NCI-H2196 (cell line): Measurements from ENCODE around the gene TMEM45B.
"Not testable (repeated sequence)": the region's sequence is repeated elsewhere in the genome, so short reads cannot be mapped to it uniquely, and the experiment has no call there.

Experiments used
- DNase-seq: peaks from one replicate; lab custom pipeline; 2025; ENCODE audit not compliant: unreplicated experiment; lab: John Stamatoyannopoulos, UW

The TMEM45B gene

GRCh38 chr11:129815596-129816461 lies at the start of gene TMEM45B:
Gene TMEM45B, plus strand, starts transcription at chr11:129815848. Its CDS starts 36,635 bp downstream, at chr11:129852483.
- DNase-seq = peak; percentile 73

DNA sequence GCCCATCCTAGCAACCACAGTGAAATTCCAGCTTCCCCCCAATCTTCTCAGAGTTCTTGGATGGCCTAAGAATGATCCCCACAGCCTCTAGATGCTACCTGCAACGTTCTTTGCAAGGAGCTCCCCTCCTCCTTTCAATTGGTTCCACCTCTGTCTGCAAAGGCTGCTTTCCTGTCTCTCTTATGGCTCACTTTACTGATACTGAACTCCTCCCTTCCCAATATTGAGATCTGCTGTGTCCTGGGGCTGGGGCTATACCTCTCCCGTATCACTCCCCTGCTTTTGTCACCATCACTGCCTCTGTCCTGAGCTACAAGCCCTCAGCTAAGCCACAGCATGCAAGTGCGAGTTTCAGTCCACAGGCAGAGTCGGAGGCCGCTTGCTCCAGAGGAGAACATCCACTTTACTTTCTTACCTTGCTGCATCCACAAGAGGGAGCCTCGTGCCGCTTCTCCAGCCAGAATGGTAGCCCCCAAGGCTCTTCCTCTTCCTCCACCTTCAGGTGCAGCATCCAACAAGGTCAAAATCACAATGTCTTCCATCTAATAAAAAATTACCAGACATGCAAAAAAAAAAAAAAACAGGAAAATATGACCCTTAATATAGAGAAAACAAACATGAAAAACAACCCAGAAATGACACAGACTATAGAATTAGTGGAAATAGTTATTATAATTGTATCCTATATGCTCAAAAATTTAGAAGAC lies 48.6 kb upstream of the TMEM45B start:
- no peak for DNase-seq

GRCh38 chr11:129767827-129768226 lies 47.8 kb upstream of the TMEM45B start:
- no peak for DNase-seq

- DNase-seq = no peak
These were observed 47.3 kb upstream of the TMEM45B start for GRCh38 chr11:129768356-129768755.

GRCh38 chr11:129769059-129769458 lies 46.6 kb upstream of the TMEM45B start:
- no peak for DNase-seq

GRCh38 chr11:129770993-129771392 lies 44.7 kb upstream of the TMEM45B start:
- DNase-seq = no peak

DNA sequence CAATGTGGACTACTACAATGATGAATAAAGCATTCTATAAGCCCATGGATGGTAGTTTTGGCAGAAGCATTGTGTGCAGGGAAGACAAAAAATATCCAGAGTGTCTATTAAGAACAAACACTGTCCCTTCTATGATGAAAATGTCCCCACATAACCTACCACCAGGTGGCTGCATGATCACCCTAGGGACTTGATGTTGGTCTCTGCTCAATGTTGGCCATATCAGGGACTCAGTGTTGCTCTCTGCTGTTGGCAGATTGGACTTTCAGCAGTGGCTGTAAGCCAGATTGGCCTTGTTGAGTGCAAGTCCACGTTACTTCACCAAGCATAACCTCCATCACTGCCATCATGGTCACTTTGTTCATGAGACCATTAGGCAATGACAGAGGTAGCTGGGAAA lies 44.2 kb upstream of the TMEM45B start:
- DNase-seq = not testable (repeated sequence)

DNA sequence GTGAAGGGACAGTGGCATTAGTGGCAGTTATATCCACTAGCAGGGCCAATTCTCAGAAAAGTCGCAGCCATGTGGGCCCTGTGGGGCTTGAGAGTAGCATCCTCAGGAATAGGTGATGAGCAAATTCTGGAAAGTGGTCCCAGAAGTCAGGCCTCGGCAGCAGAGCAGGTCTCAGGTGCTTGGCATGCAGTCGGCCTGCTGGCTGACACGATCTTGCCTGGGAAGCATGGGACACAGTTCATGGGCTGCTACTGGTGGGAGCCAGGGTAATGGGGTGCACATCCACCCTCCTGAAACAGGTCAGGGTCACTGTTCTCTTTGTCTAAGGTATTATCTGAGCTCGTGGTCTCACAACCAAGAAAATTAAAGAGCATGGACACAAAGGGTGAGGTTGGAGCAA lies 36.8 kb upstream of the TMEM45B start:
- DNase-seq = no peak

DNA sequence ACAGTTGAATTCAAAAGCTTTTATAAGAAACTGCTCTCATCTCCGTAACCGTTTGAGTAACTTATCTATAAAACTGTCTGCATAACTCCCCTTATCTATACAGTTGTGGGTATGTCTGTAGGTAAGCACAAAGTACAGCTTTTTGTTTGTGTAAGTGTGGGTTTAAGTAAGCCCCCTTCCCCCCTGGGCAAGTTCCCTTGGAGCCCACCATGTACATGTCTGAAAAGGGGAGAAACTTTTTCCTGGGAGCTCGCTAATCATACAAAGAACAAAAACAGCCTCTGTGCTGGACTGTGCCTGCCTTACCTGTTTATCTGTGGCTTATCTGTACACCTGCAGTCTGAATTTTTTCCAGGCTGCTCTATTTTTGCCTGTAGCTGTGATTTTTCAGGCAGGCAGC lies 36.3 kb upstream of the TMEM45B start:
- no peak for DNase-seq

DNA sequence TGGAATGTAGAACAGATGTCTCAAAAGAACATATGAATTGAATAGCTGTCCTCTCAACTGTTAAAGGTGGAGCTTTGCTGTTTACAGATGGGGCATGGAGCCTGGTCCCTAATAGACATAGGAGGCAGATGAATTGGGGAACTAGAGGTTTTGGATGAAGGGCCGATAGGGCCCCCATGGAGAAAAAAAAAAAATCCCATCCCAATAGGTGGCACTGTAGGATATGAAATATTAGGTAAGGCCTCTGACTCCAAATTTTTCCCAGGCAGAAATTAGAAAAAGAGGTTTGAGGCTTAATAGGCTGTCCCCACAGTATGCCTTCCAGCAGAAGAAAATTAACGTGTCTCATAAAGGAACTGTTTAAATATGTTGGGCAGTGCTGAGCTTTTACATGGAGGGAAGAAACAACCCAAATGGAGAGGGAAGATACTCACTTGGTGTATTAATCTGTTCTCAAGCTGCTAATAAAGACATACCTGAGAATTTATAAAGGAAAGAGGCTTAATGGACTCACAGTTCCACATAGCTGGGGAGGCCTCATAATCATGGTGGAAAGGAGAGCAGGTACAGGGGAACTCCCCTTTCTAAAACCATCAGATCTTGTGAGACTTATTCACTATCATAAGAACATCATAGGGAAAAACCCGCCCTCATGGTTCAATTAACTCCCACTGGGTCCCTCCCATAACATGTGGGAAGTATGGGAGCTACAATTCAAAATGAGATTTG lies 30.1 kb upstream of the TMEM45B start:
- peak; percentile 30 for DNase-seq

DNA sequence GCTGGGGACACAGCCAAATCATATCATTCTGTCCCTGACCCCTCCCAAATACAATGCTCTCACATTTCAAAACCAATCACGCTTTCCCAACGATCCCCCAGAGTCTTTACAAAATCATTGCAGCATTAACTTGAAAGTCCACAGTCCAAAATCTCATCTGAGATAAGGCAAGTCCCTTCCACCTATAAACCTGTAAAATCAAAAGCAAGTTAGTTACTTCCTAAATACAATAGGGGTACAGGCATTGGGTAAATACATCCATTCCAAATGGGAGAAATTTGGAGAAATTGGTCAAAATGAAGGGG lies 29.6 kb upstream of the TMEM45B start:
- not testable (repeated sequence) for DNase-seq

- DNase-seq = no peak
These were observed 28.0 kb upstream of the TMEM45B start for GRCh38 chr11:129787532-129788155.

DNA sequence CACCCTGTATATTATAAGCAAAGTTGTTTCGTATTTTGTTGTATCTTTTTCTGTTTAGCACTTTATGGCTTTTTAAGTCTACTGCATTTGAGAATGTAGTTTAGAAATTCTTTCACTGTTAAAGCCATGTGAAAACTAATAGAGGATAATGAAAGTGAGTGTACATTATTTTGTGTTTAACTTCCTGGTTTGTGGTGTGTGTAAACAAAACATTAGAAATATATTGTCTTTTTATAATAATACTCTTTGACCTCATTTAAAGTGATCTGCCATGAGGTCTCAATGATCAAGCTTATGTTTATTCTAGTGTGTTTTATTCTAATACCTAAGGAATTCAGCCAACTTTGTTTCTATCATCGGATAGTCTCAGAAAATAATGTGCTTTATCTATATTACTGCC lies 27.4 kb upstream of the TMEM45B start:
- DNase-seq = no peak

DNA sequence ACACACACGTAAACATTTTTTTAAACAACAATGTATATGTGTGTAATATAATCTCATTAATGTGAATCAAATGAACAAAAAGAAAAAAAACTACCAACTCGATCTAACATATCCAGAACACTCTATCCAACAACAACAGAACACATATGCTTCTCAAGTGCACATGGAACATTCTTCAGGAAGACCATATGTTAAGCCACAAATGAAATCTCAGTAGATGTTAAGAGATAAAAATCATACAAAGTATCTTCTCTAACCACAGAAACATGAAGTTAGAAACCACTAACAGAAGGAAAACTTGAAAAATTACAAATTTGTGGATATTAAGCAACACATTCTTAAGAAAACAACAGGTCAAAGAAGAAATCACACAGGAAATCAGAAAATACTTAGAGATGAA lies 25.5 kb upstream of the TMEM45B start:
- no peak for DNase-seq

GRCh38 chr11:129791515-129791914 lies 24.1 kb upstream of the TMEM45B start:
- no peak for DNase-seq

GRCh38 chr11:129792663-129793062 lies 23.0 kb upstream of the TMEM45B start:
- no peak for DNase-seq

DNA sequence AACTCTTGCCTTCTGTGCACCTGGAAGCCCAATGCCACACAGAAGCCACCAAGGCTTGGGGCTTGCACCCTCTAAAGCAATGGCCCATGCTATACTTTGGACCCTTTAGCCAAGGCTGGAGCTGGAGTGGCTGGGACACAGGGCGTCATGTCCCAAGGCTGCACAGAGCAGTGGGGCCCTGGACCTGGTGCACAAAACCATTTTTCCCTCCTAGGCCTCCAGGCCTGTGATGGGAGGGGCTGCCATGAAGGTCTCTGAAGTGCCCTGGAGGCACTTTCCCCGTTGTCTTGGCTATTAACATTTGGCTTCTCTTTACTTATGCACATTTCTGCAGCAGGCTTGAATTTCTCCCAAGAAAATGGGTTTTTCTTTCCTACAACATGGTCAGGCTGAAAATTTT lies 20.6 kb upstream of the TMEM45B start:
- no peak for DNase-seq

DNA sequence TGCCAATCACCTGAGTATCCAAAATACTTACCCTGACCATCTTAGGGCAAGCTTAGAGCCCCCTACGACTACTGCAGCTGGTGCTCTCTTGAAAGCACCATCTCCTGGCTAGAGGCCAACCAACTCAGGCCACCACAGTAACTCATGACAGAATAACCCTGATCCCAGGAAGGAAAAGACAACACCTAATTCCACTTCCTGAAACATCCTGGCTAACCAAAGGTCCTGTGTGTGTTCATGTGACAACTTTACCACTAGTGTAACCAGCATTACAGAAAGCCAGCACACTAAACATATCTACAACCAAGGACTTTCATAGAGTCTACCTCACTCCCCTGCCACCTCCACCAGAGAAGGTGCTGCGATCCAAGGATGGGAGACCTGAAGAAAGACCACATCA lies 17.4 kb upstream of the TMEM45B start:
- no peak for DNase-seq

DNA sequence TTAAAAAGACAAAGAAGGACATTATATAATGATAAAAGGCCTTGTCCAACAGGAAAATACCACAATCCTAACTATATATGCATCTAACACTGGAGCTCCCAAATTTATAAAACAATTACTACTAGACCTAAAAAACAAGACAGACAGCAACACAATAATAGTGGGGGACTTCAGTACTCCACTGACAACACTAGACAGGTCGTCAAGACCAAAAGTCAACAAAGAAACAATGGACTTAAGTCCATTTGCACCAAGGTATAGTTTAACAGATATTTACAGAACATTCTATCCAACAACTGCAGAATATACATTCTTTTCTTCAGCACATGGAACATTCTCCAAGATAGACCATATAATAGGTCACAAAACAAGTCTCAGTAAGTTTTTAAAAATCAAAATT lies 15.5 kb upstream of the TMEM45B start:
- DNase-seq = not testable (repeated sequence)

- no peak for DNase-seq
These were observed 15.0 kb upstream of the TMEM45B start for GRCh38 chr11:129800655-129801054.

DNA sequence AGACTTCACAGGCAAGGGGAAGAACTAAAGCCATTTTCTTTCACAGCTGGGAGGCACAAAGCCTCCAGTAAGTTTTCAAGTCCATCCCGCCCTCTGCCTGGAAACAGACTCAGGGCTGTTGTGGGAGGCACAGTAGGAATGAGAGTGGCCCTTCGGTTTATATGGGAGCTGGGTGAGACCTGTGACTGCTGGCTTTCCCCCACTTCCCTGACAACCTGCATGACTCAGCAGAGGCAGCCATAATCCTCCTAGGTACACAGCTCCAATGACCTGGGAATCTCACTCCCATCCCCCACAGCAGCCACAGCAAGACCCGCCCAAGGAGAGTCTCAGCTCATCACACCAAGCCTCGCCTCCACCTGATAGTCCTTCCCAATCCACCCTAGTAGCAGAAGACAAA lies 12.1 kb upstream of the TMEM45B start:
- no peak for DNase-seq
